ENCODE results near the gene GOLT1B. TPM values are rescaled to one million over a fixed set of nuclear protein-coding genes. Genes with fewer than 3 reads are reported as not detected.
A peak's percentile ranks its signal among the peaks of the same experiment; 100 is the strongest.
"Not testable (repeated sequence)": the region's sequence is repeated elsewhere in the genome, so short reads cannot be mapped to it uniquely, and the experiment has no call there.

The GOLT1B gene, protein sequence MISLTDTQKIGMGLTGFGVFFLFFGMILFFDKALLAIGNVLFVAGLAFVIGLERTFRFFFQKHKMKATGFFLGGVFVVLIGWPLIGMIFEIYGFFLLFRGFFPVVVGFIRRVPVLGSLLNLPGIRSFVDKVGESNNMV
- 10 to 100 TPM in 5 of 6 donors, 1 to 10 TPM in 1; 4.2 to 36.7 (median 25.4) TPM for total RNA-seq

GRCh38 chr12:21501258-21502163 lies at the start of gene GOLT1B, which contains the start of gene RECQL:
Gene GOLT1B, plus strand, starts transcription at chr12:21501789. Its CDS starts 135 bp downstream, at chr12:21501924.
Gene RECQL, minus strand, starts transcription at chr12:21501635. Its CDS starts 2,065 bp downstream, at chr12:21499570.
- Histone ChIP-seq H3K4me3 (peak within 1 kb of the TSS; percentile 78 to 95 (median 92)), H3K27me3 (no peaks in the 10 kb centered on the region), H3K27ac (peak within 1 kb of the TSS; percentile 89 to 91 (median 90)), H3K9me3 (no peaks in the 10 kb centered on the region), H3K36me3 (peaks cover 3 to 24% (median 15%) of the 10 kb centered on the region in 4 donors), H3K4me1 (peaks cover 35 to 51% (median 38%) of the 10 kb centered on the region in 4 donors)
- peak; percentile 91 to 93 for DNase-seq
- peak; percentile 99 for ATAC-seq (ENCODE audit: low FRiP score in 2 of 2)
- peak; percentile 14 to 81 (median 64) for TF ChIP-seq POLR2A (IDR thresholded peaks at IDR 0.05)
- TF ChIP-seq CTCF (IDR thresholded peaks at IDR 0.05) = no peak
- TF ChIP-seq EP300 (IDR thresholded peaks at IDR 0.05) = no peak
- peak; percentile 78 to 85 for TF ChIP-seq POLR2AphosphoS5 (IDR thresholded peaks at IDR 0.05)
- WGBS, 2 donors = 0% methylated on average over 9 to 57 of the region's 61 CpGs

GRCh38 chr12:21453312-21453852 lies 48.2 kb upstream of the GOLT1B start:
- peaks cover 0 to 91% (median 28%) of the 10 kb centered on the region in 4 donors for H3K36me3 ChIP-seq
- H3K27me3 ChIP-seq = no peaks in the 10 kb centered on the region
- H3K4me1 ChIP-seq = no peaks in the 10 kb centered on the region

GRCh38 chr12:21456291-21456780 lies 45.3 kb upstream of the GOLT1B start:
- no peak overlapping the region for H3K27ac ChIP-seq
- H3K4me3 ChIP-seq = no peak overlapping the region
- ATAC-seq (ENCODE audit: low FRiP score in 2 of 2) = no peak
- H3K27me3 ChIP-seq = no peaks in the 10 kb centered on the region
- H3K4me1 ChIP-seq = no peaks in the 10 kb centered on the region
- 64 to 66% methylated on average over 7 of the region's 7 CpGs for WGBS, 2 donors
- H3K36me3 ChIP-seq = peaks cover 0 to 89% (median 25%) of the 10 kb centered on the region in 4 donors
- TF ChIP-seq POLR2AphosphoS5 (IDR thresholded peaks at IDR 0.05) (no peak), EP300 (IDR thresholded peaks at IDR 0.05) (no peak)
- H3K9me3 ChIP-seq = no peaks in the 10 kb centered on the region
- no peak for DNase-seq

More at GRCh38 chr12:21453312-21453852, 48.2 kb upstream of the GOLT1B start:
- no peaks in the 10 kb centered on the region for H3K9me3 ChIP-seq
- no peak for ATAC-seq (ENCODE audit: low FRiP score in 2 of 2)
- 80 to 92% methylated on average over 4 of the region's 4 CpGs for WGBS, 2 donors
- no peak overlapping the region for H3K27ac ChIP-seq
- H3K4me3 ChIP-seq = no peak overlapping the region
- TF ChIP-seq CTCF (IDR thresholded peaks at IDR 0.05) (no peak), EP300 (IDR thresholded peaks at IDR 0.05) (no peak), POLR2A (IDR thresholded peaks at IDR 0.05) (no peak), POLR2AphosphoS5 (IDR thresholded peaks at IDR 0.05) (no peak)
- DNase-seq = no peak

DNA sequence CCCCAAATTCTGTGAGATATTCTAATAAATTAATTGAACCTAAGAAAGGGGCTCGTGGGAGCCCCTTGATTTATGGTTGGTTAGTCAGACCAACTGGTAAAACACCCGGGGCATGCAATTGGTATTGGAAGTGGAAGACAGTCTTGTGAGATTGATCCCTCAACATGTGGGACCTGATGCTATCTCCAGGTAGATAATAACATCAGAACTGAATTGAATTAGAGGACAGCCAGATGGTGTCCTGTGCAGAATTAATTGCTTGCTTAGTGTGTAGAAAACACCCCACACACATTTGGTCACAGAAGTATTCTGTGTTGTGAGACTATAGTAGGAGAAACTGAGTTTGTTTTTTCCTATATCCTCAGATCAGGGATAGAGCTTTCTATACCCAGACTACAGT lies 42.1 kb upstream of the GOLT1B start:
- Histone ChIP-seq H3K4me1 (no peaks in the 10 kb centered on the region), H3K27me3 (no peaks in the 10 kb centered on the region), H3K36me3 (peaks cover 0 to 96% (median 46%) of the 10 kb centered on the region in 4 donors), H3K27ac (no peak overlapping the region), H3K4me3 (no peak overlapping the region), H3K9me3 (no peaks in the 10 kb centered on the region)
- DNase-seq (no peak), ATAC-seq (ENCODE audit: low FRiP score in 2 of 2) (no peak)
- 87 to 91% methylated on average over 2 of the region's 2 CpGs for WGBS, 2 donors
- no peak for TF ChIP-seq CTCF (IDR thresholded peaks at IDR 0.05)
- TF ChIP-seq POLR2A (IDR thresholded peaks at IDR 0.05) = no peak
- TF ChIP-seq POLR2AphosphoS5 (IDR thresholded peaks at IDR 0.05) = no peak
- TF ChIP-seq EP300 (IDR thresholded peaks at IDR 0.05) = no peak

- H3K27ac ChIP-seq; H3K27me3 ChIP-seq; H3K9me3 ChIP-seq; H3K4me1 ChIP-seq; DNase-seq; ATAC-seq (ENCODE audit: low FRiP score in 2 of 2); H3K4me3 ChIP-seq: not testable (repeated sequence)
- H3K36me3 ChIP-seq = peaks cover 23 to 66% (median 35%) of the 10 kb centered on the region in 4 donors
- 91 to 92% methylated on average over 2 of the region's 2 CpGs for WGBS, 2 donors
Measured at GRCh38 chr12:21467334-21467733, 34.3 kb upstream of the GOLT1B start.
